Measurements from ENCODE around the gene CGNL1.

- TF ChIP-seq CEBPB (IDR thresholded peaks at IDR 0.05) (no peak), RAD21 (conservative IDR thresholded peaks at IDR 0.05 in 1 of 2, IDR thresholded peaks at IDR 0.05 in 1 of 2) (no peak), BHLHE40 (IDR thresholded peaks at IDR 0.05; ENCODE audit: low read depth, low read length) (no peak), CHD4 (IDR thresholded peaks at IDR 0.05; ENCODE audit: borderline replicate concordance) (no peak), HDAC2 (IDR thresholded peaks at IDR 0.05) (no peak), POLR2A (IDR thresholded peaks at IDR 0.05; ENCODE audit: low read length) (no peak)
Measured at GRCh38 chr15:57415602-57416001, 39.3 kb downstream of the CGNL1 start.
